Transverse colon (tissue), 4 donors: ENCODE results near the gene PLD5. TPM values are rescaled to one million over a fixed set of nuclear protein-coding genes. Genes with fewer than 3 reads are reported as not detected.

Experiments
- DNase-seq: peaks from one replicate; pipeline ENCODE4 v3.0.0-alpha.2; 2019
- H3K27ac ChIP-seq, 4 donors: fragments of 200-600 bp; sonication (generic); 2 replicates each; pipeline ENCODE4 v1.5.1; 2016 to 2018; ENCODE audit warnings: inconsistent platforms in 4 of 4
- H3K27me3 ChIP-seq: fragments of 200-600 bp; sonication (generic); 2 replicates; pipeline ENCODE4 v1.5.1; 2017; ENCODE audit warnings: inconsistent platforms
- H3K36me3 ChIP-seq, 4 donors: fragments of 200-600 bp; sonication (generic); 2 replicates each; pipeline ENCODE4 v1.5.1; 2017 to 2019; ENCODE audit warnings: inconsistent platforms in 4 of 4
- H3K4me1 ChIP-seq, 4 donors: fragments of 200-600 bp; sonication (generic); 2 replicates each; pipeline ENCODE4 v1.5.1; 2017 to 2020; ENCODE audit warnings: inconsistent platforms in 4 of 4
- H3K4me3 ChIP-seq, 4 donors: fragments of 200-600 bp; sonication (generic); 1 replicate in 1 of 4; 2 replicates in 3 of 4; pipeline versions ENCODE4 v1.5.1 to v1.6.1; 2017 to 2019; ENCODE audit warnings: inconsistent platforms in 4 of 4
- H3K9me3 ChIP-seq, 2 donors: fragments of 200-600 bp; sonication (generic); 2 replicates each; pipeline ENCODE4 v1.5.1; 2017 to 2019; ENCODE audit warnings: inconsistent platforms in 2 of 2
- CTCF ChIP-seq, 5 experiments: fragments of 200-600 bp in 3 of 5; fragments of 450-650 bp in 2 of 5; sonication (generic) in 3 of 5; IDR thresholded peaks; 1 replicate in 2 of 5; 2 replicates in 3 of 5; pipeline ENCODE4 v1.5.1; 2016 to 2017; ENCODE audit warnings: antibody characterized with exemption in 5 of 5, inconsistent platforms in 3 of 5, mild to moderate bottlenecking in 2 of 5, moderate library complexity in 1 of 5
- EP300 ChIP-seq: sonication (generic); formaldehyde crosslinking; IDR thresholded peaks from one replicate; pipeline ENCODE4 v1.6.1; 2017; ENCODE audit warnings: antibody characterized with exemption, low read depth
- POLR2A ChIP-seq: fragments of 450-650 bp; IDR thresholded peaks from one replicate; pipeline ENCODE4 v1.6.1; 2016; ENCODE audit warnings: antibody characterized with exemption, mild to moderate bottlenecking, moderate library complexity
- POLR2AphosphoS5 ChIP-seq, 3 donors: sonication (generic); formaldehyde crosslinking; IDR thresholded peaks; one replicate each; pipeline ENCODE4 v1.6.1; 2016; ENCODE audit warnings: antibody characterized with exemption in 3 of 3
- WGBS, 2 donors: methylation state at CpG; one replicate each; pipeline ENCODE4 v1.1.5; 2018; ENCODE audit warnings: low coverage in 1 of 2; 5-methylcytosine and 5-hydroxymethylcytosine counted together
- in situ Hi-C, 4 donors: fragments of 200-750 bp; cut with MboI; loops; one replicate each; pipeline versions ENCODE4 v1.15.0 to v1.15.1; 2017; ENCODE audit warnings: low sequenced_read_pairs in 3 of 4, low pct_ligation_motif_present in 1 of 4, low pct_unique_long_range_greater_than_20kb in 1 of 4
- intact Hi-C: fragments of 100-400 bp; cut with DNase I; formaldehyde crosslinking; loops from one replicate; pipeline ENCODE4 v1.15.1; 2023; ENCODE audit warnings: low total_unique reads
- total RNA-seq, 4 donors: library from RNA; depleted of rRNA; stranded (reverse); fragments of >200 nt; gene quantifications; one replicate each; pipeline ENCODE4 v1.1.0, GENCODE V29; 2016

Gene PLD5
- total RNA-seq, 4 donors from 2014 or later, result 0.16 TPM; not detected in 3

- intact Hi-C loops, result no loop called here
- Histone ChIP-seq H3K27me3 (no peaks in the 10 kb centered on the region), H3K27ac (no peak overlapping the region), H3K4me3 (no peak overlapping the region), H3K36me3 (no peaks in the 10 kb centered on the region), H3K9me3 (no peaks in the 10 kb centered on the region), H3K4me1 (no peaks in the 10 kb centered on the region)
- no peak for DNase-seq
- no peak for TF ChIP-seq POLR2A
- TF ChIP-seq CTCF (IDR thresholded peaks at IDR 0.05), result no peak
- TF ChIP-seq POLR2AphosphoS5 (IDR thresholded peaks at IDR 0.05), result no peak
- no peak for TF ChIP-seq EP300
- WGBS, 2 donors, result 58 to 66% methylated on average over 4 of the region's 4 CpGs
- in situ Hi-C loops, result no loop called here
Observed at GRCh38 chr1:242427519-242427918, 97.0 kb downstream of the PLD5 start.

GRCh38 chr1:242426271-242426905 is 98.1 kb downstream of the PLD5 start:
- Histone ChIP-seq H3K4me1 (no peaks in the 10 kb centered on the region), H3K36me3 (no peaks in the 10 kb centered on the region), H3K27ac (no peak overlapping the region), H3K9me3 (no peaks in the 10 kb centered on the region), H3K4me3 (no peak overlapping the region), H3K27me3 (no peaks in the 10 kb centered on the region)
- TF ChIP-seq CTCF (IDR thresholded peaks at IDR 0.05), result no peak
- no peak for TF ChIP-seq EP300
- intact Hi-C loops, result no loop called here
- in situ Hi-C loops, result no loop called here
- WGBS, 2 donors, result 74 to 78% methylated on average over 4 to 6 of the region's 6 CpGs
- no peak for DNase-seq

GRCh38 chr1:242425232-242425631 is 99.3 kb downstream of the PLD5 start:
- TF ChIP-seq EP300, result no peak
- TF ChIP-seq POLR2A, result no peak
- no peak for TF ChIP-seq POLR2AphosphoS5 (IDR thresholded peaks at IDR 0.05)
- no peak for TF ChIP-seq CTCF (IDR thresholded peaks at IDR 0.05)

GRCh38 chr1:242416657-242417056 is 107.8 kb downstream of the PLD5 start:
- Histone ChIP-seq H3K36me3 (no peaks in the 10 kb centered on the region), H3K4me3 (no peak overlapping the region), H3K4me1 (no peaks in the 10 kb centered on the region), H3K9me3 (no peaks in the 10 kb centered on the region), H3K27ac (no peak overlapping the region), H3K27me3 (no peaks in the 10 kb centered on the region)
- TF ChIP-seq POLR2AphosphoS5 (IDR thresholded peaks at IDR 0.05) (no peak), POLR2A (no peak), CTCF (IDR thresholded peaks at IDR 0.05) (no peak), EP300 (no peak)
- WGBS, 2 donors, result 64 to 78% methylated on average over 1 of the region's 1 CpG
- in situ Hi-C loops (no loop called here), intact Hi-C loops (no loop called here)
- no peak for DNase-seq

More at GRCh38 chr1:242425232-242425631, 99.3 kb downstream of the PLD5 start:
- in situ Hi-C loops (no loop called here), intact Hi-C loops (no loop called here)
- H3K4me1 ChIP-seq, result no peaks in the 10 kb centered on the region
- WGBS, 2 donors, result 73 to 83% methylated on average over 4 of the region's 4 CpGs
- no peak overlapping the region for H3K27ac ChIP-seq
- H3K36me3 ChIP-seq, result no peaks in the 10 kb centered on the region
- H3K27me3 ChIP-seq, result no peaks in the 10 kb centered on the region
- no peak for DNase-seq
- no peak overlapping the region for H3K4me3 ChIP-seq
- no peaks in the 10 kb centered on the region for H3K9me3 ChIP-seq
